Activated naive CD8-positive, alpha-beta T cell treated with anti-CD3 and anti-CD28 coated beads, Interleukin-2, amount 10 ng/mL, durations not matched to agents 7 days and 5 days (primary cell): Measurements from ENCODE around the gene STIL. TPM values are rescaled to one million over a fixed set of nuclear protein-coding genes. Genes with fewer than 3 reads are reported as not detected.
"Not testable (repeated sequence)": the region's sequence is repeated elsewhere in the genome, so short reads cannot be mapped to it uniquely, and the experiment has no call there.

Source experiments
- ATAC-seq: fragments of 150-1000 bp; cut with Tn5 transposase; one replicate; pipeline ENCODE4 v1.10.0; 2021; ENCODE audit warnings: low read depth, moderate library complexity
- POLR2A ChIA-PET: fragments of 350-600 bp; sonication (Branson Sonifier 250); formaldehyde crosslinking; loops from one replicate; lab custom pipeline; 2021; ENCODE audit warnings: antibody characterized with exemption; lab: Charles Lee
- DNase-seq: peaks from one replicate; pipeline ENCODE4 v3.0.0; 2021
- H3K27ac Mint-ChIP-seq: one replicate; pipeline ENCODE4 v1.8.0; 2022; ENCODE audit warnings: mild to moderate bottlenecking, mixed read lengths
- H3K27me3 Mint-ChIP-seq: one replicate; pipeline ENCODE4 v1.8.0; 2022; ENCODE audit warnings: mild to moderate bottlenecking, moderate library complexity, mixed read lengths
- H3K36me3 Mint-ChIP-seq: one replicate; pipeline ENCODE4 v1.8.0; 2021; ENCODE audit warnings: mild to moderate bottlenecking, mixed read lengths
- H3K4me1 Mint-ChIP-seq: one replicate; pipeline ENCODE4 v1.8.0; 2021; ENCODE audit warnings: mixed read lengths
- H3K4me3 Mint-ChIP-seq: one replicate; pipeline ENCODE4 v1.8.0; 2022; ENCODE audit warnings: mild to moderate bottlenecking, moderate library complexity, mixed read lengths
- H3K9me3 Mint-ChIP-seq: one replicate; pipeline ENCODE4 v1.8.0; 2021; ENCODE audit warnings: mixed read lengths
- total RNA-seq, 2 experiments: library from RNA; stranded (reverse); gene quantifications; one replicate each; pipeline ENCODE4 v1.2.3, GENCODE V29; 2021

STIL gene
- total RNA-seq: 10 to 100 TPM; 32.4 to 33.1 TPM

GRCh38 chr1:47313915-47314664, at the start of gene STIL:
Gene STIL (minus strand): TSS chr1:47314147. CDS start chr1:47310319, 3,828 bp downstream.
- peak; percentile 95 for DNase-seq
- H3K9me3 Mint-ChIP-seq: no peaks in the 10 kb centered on the region
- peak; percentile 97 for ATAC-seq
- POLR2A ChIA-PET: interaction anchor here (0.6 to 3.0 kb wide), 13 partner anchors 8 to 122 kb away, joined by 3 to 52 read pairs (median 4); partner anchors contain the start of gene CMPK1
- H3K36me3 Mint-ChIP-seq: peaks cover 18% of the 10 kb centered on the region
- peak within 1 kb of the TSS; percentile 86 for H3K27ac Mint-ChIP-seq
- peaks cover 13% of the 10 kb centered on the region for H3K4me1 Mint-ChIP-seq
- H3K27me3 Mint-ChIP-seq: no peaks in the 10 kb centered on the region
- peak within 1 kb of the TSS; percentile 99 for H3K4me3 Mint-ChIP-seq

- Mint-ChIP-seq H3K4me1 (peaks cover 2% of the 10 kb centered on the region), H3K27ac (no peak overlapping the region), H3K27me3 (no peaks in the 10 kb centered on the region), H3K9me3 (no peaks in the 10 kb centered on the region), H3K36me3 (no peaks in the 10 kb centered on the region), H3K4me3 (no peak overlapping the region)
- DNase-seq (no peak), ATAC-seq (no peak)
- POLR2A ChIA-PET: no interaction called here
Observed at GRCh38 chr1:47362828-47363227, 48.9 kb upstream of the STIL start.

GRCh38 chr1:47361380-47361779, 47.4 kb upstream of the STIL start:
- POLR2A ChIA-PET: no interaction called here
- no peaks in the 10 kb centered on the region for H3K27me3 Mint-ChIP-seq
- H3K4me1 Mint-ChIP-seq: peaks cover 2% of the 10 kb centered on the region
- no peak overlapping the region for H3K4me3 Mint-ChIP-seq
- no peaks in the 10 kb centered on the region for H3K36me3 Mint-ChIP-seq
- no peaks in the 10 kb centered on the region for H3K9me3 Mint-ChIP-seq
- no peak overlapping the region for H3K27ac Mint-ChIP-seq
- no peak for ATAC-seq
- no peak for DNase-seq

GRCh38 chr1:47351305-47351704, 37.4 kb upstream of the STIL start:
- DNase-seq: no peak
- POLR2A ChIA-PET: interaction anchor here (1.0 kb wide), 1 partner anchor 37 kb away, joined by 4 read pairs; the partner anchor contains the start of gene STIL
- H3K27ac Mint-ChIP-seq: no peak overlapping the region

GRCh38 chr1:47348246-47348645, 34.3 kb upstream of the STIL start:
- H3K27me3 Mint-ChIP-seq: no peaks in the 10 kb centered on the region
- POLR2A ChIA-PET: no interaction called here
- no peak overlapping the region for H3K27ac Mint-ChIP-seq
- DNase-seq (no peak), ATAC-seq (no peak)
- H3K36me3 Mint-ChIP-seq: peaks cover 24% of the 10 kb centered on the region
- H3K4me1 Mint-ChIP-seq: peaks cover 9% of the 10 kb centered on the region
- H3K4me3 Mint-ChIP-seq: no peak overlapping the region
- H3K9me3 Mint-ChIP-seq: no peaks in the 10 kb centered on the region

More at GRCh38 chr1:47351305-47351704, 37.4 kb upstream of the STIL start:
- ATAC-seq: no peak
- Mint-ChIP-seq H3K27me3 (no peaks in the 10 kb centered on the region), H3K36me3 (peaks cover 15% of the 10 kb centered on the region), H3K4me3 (no peak overlapping the region), H3K4me1 (peaks cover 9% of the 10 kb centered on the region), H3K9me3 (no peaks in the 10 kb centered on the region)

GRCh38 chr1:47347735-47348134, 33.8 kb upstream of the STIL start:
- Mint-ChIP-seq H3K9me3 (no peaks in the 10 kb centered on the region), H3K4me1 (peaks cover 7% of the 10 kb centered on the region), H3K27ac (no peak overlapping the region), H3K27me3 (no peaks in the 10 kb centered on the region), H3K36me3 (peaks cover 24% of the 10 kb centered on the region), H3K4me3 (no peak overlapping the region)
- no peak for ATAC-seq
- POLR2A ChIA-PET: no interaction called here
- DNase-seq: no peak

GRCh38 chr1:47346979-47347378, 33.0 kb upstream of the STIL start:
- H3K27ac Mint-ChIP-seq, POLR2A ChIA-PET, H3K4me1 Mint-ChIP-seq: not testable (repeated sequence)

GRCh38 chr1:47340227-47340626, 26.3 kb upstream of the STIL start:
- H3K4me3 Mint-ChIP-seq: no peak overlapping the region
- no peaks in the 10 kb centered on the region for H3K27me3 Mint-ChIP-seq
- H3K27ac Mint-ChIP-seq: no peak overlapping the region
- no peak for ATAC-seq
- H3K9me3 Mint-ChIP-seq: no peaks in the 10 kb centered on the region
- POLR2A ChIA-PET: no interaction called here
- peaks cover 7% of the 10 kb centered on the region for H3K4me1 Mint-ChIP-seq
- no peak for DNase-seq
- peaks cover 9% of the 10 kb centered on the region for H3K36me3 Mint-ChIP-seq

More at GRCh38 chr1:47346979-47347378, 33.0 kb upstream of the STIL start:
- not testable (repeated sequence) for H3K4me3 Mint-ChIP-seq, DNase-seq, ATAC-seq, H3K9me3 Mint-ChIP-seq, H3K27me3 Mint-ChIP-seq
- H3K36me3 Mint-ChIP-seq: peaks cover 24% of the 10 kb centered on the region

GRCh38 chr1:47338249-47339077, 24.5 kb upstream of the STIL start:
- no peaks in the 10 kb centered on the region for H3K9me3 Mint-ChIP-seq
- POLR2A ChIA-PET: interaction anchor here (0.7 kb wide), 1 partner anchor 26 kb away, joined by 4 read pairs; no protein-coding TSS in a partner anchor
- no peak for ATAC-seq
- peaks cover 3% of the 10 kb centered on the region for H3K36me3 Mint-ChIP-seq
- no peak overlapping the region for H3K27ac Mint-ChIP-seq
- no peaks in the 10 kb centered on the region for H3K27me3 Mint-ChIP-seq
- DNase-seq: no peak
- H3K4me1 Mint-ChIP-seq: peaks cover 12% of the 10 kb centered on the region
- no peak overlapping the region for H3K4me3 Mint-ChIP-seq

GRCh38 chr1:47337350-47337749, 23.4 kb upstream of the STIL start:
- peaks cover 3% of the 10 kb centered on the region for H3K36me3 Mint-ChIP-seq
- POLR2A ChIA-PET: no interaction called here
- H3K27me3 Mint-ChIP-seq: no peaks in the 10 kb centered on the region
- ATAC-seq: no peak
- peaks cover 12% of the 10 kb centered on the region for H3K4me1 Mint-ChIP-seq
- no peaks in the 10 kb centered on the region for H3K9me3 Mint-ChIP-seq
- H3K27ac Mint-ChIP-seq: no peak overlapping the region
- H3K4me3 Mint-ChIP-seq: no peak overlapping the region
- DNase-seq: no peak

GRCh38 chr1:47334765-47335435, 21.0 kb upstream of the STIL start:
- Mint-ChIP-seq H3K36me3 (peaks cover 3% of the 10 kb centered on the region), H3K27ac (peak overlapping the region; percentile 95), H3K9me3 (no peaks in the 10 kb centered on the region), H3K4me1 (peaks cover 11% of the 10 kb centered on the region), H3K4me3 (peak overlapping the region; percentile 93), H3K27me3 (no peaks in the 10 kb centered on the region)
- DNase-seq (no peak), ATAC-seq (no peak)
- POLR2A ChIA-PET: interaction anchor here (1.3 to 3.9 kb wide), 3 partner anchors 17 to 102 kb away, joined by 3 to 52 read pairs (median 8); partner anchors contain the start of gene STIL

GRCh38 chr1:47333922-47334764, 20.2 kb upstream of the STIL start:
- H3K36me3 Mint-ChIP-seq: peaks cover 3% of the 10 kb centered on the region
- no peaks in the 10 kb centered on the region for H3K27me3 Mint-ChIP-seq
- H3K9me3 Mint-ChIP-seq: no peaks in the 10 kb centered on the region
- POLR2A ChIA-PET: interaction anchor here (1.0 to 3.9 kb wide), 4 partner anchors 17 to 103 kb away, joined by 3 to 52 read pairs (median 6); partner anchors contain the start of gene STIL
- peak overlapping the region; percentile 95 for H3K27ac Mint-ChIP-seq
- DNase-seq (peak; percentile 89), ATAC-seq (peak; percentile 90)
- peak overlapping the region; percentile 93 for H3K4me3 Mint-ChIP-seq
- H3K4me1 Mint-ChIP-seq: peaks cover 11% of the 10 kb centered on the region
